HCT116 (cell line): ENCODE results near the gene ACP5. TPM values are rescaled to one million over a fixed set of nuclear protein-coding genes. Genes with fewer than 3 reads are reported as not detected.

Source experiments
- ATAC-seq: fragments of 200-7000 bp; cut with Tn5 transposase; 2 replicates; pipeline ENCODE4 v1.9.1; 2020; ENCODE audit warnings: mild to moderate bottlenecking, moderate library complexity
- BruUV-seq: library from RNA; stranded (reverse); fragments of 400-500 nt; replicated peaks from 2 replicates; lab custom pipeline; 2021; lab: Mats Ljungman, UMichigan
- CTCF ChIA-PET: fragments of 300-600 bp; sonication (Branson Sonifier 250); formaldehyde crosslinking; loops from one replicate; lab custom pipeline; 2021; ENCODE audit warnings: antibody characterized with exemption; lab: Charles Lee
- POLR2A ChIA-PET: fragments of 300-600, 350-600 bp; sonication (Branson Sonifier 250); formaldehyde crosslinking; loops from one replicate; lab custom pipeline; 2021; ENCODE audit warnings: antibody characterized with exemption; lab: Charles Lee
- RAD21 ChIA-PET, 2 experiments: fragments of 300-600 bp; sonication (Branson Sonifier 250); formaldehyde crosslinking; loops; one replicate each; lab custom pipeline; 2023; ENCODE audit warnings: low total read pairs in 2 of 2; ENCODE audit not compliant: uncharacterized antibody in 2 of 2, unreplicated experiment in 2 of 2, low non-redundant PET in 1 of 2; lab: Charles Lee
- DNase-seq: peaks from one replicate; pipeline ENCODE4 v3.0.0-alpha.2; 2010; ENCODE audit warnings: low read depth, low spot score
- H2AFZ ChIP-seq: fragments of 200-600 bp; shearing (Covaris generic), sonication (generic); 2 replicates; pipeline ENCODE4 v1.6.1; 2017; ENCODE audit warnings: low read depth, mixed run types, mixed read lengths, antibody characterized with exemption, low read length; ENCODE audit not compliant: poor library complexity, severe bottlenecking
- H3K27ac ChIP-seq: 2 replicates; pipeline ENCODE4 v1.5.1; 2012; ENCODE audit warnings: low read depth, low read length
- H3K27me3 ChIP-seq: fragments of 200-600 bp; sonication (generic); 2 replicates; pipeline ENCODE4 v1.6.1; 2016; ENCODE audit warnings: mixed run types, low read length, mixed read lengths; ENCODE audit not compliant: insufficient read depth
- H3K36me3 ChIP-seq, 2 experiments: fragments of 200-500 bp in 1 of 2; fragments of 200-600 bp in 1 of 2; sonication (Bioruptor generic) in 1 of 2; sonication (generic) in 1 of 2; 2 replicates each; pipeline versions ENCODE4 v1.5.1 to v1.6.1; 2014 to 2016; ENCODE audit warnings: low read length in 2 of 2, inconsistent platforms in 1 of 2, mixed read lengths in 1 of 2, mixed run types in 1 of 2; ENCODE audit not compliant: insufficient read depth in 2 of 2, control insufficient read depth in 1 of 2
- H3K4me1 ChIP-seq, 2 experiments: fragments of 200-600 bp in 1 of 2; sonication (generic) in 1 of 2; 2 replicates each; pipeline versions ENCODE4 v1.5.1 to v1.6.1; 2012 to 2017; ENCODE audit warnings: low read length in 2 of 2, inconsistent platforms in 1 of 2, mild to moderate bottlenecking in 1 of 2, mixed read lengths in 1 of 2, mixed run types in 1 of 2, moderate library complexity in 1 of 2; ENCODE audit not compliant: insufficient read depth in 2 of 2, control insufficient read depth in 1 of 2
- H3K4me2 ChIP-seq: fragments of 200-600 bp; sonication (generic); 2 replicates; pipeline ENCODE4 v1.6.1; 2017; ENCODE audit warnings: mixed run types, low read length, mixed read lengths
- H3K4me3 ChIP-seq, 2 experiments: fragments of 200-600 bp in 1 of 2; sonication (generic) in 1 of 2; replicated peaks in 1 of 2; 2 replicates each; pipeline ENCODE4 v1.5.1; 2011 to 2016; ENCODE audit warnings: low read length in 2 of 2, control low read depth in 1 of 2, low read depth in 1 of 2, mild to moderate bottlenecking in 1 of 2, mixed read lengths in 1 of 2, mixed run types in 1 of 2
- H3K79me2 ChIP-seq: fragments of 200-600 bp; sonication (generic); 2 replicates; pipeline ENCODE4 v1.6.1; 2017; ENCODE audit warnings: mild to moderate bottlenecking, mixed run types, low read length, moderate library complexity, mixed read lengths; ENCODE audit not compliant: insufficient read depth
- H3K9ac ChIP-seq: fragments of 200-600 bp; sonication (generic); 2 replicates; pipeline ENCODE4 v1.6.1; 2016; ENCODE audit warnings: low read length, mixed read lengths
- H3K9me2 ChIP-seq: fragments of 200-600 bp; sonication (generic), shearing (Covaris generic); 2 replicates; pipeline ENCODE4 v1.6.1; 2017; ENCODE audit warnings: mixed run types, mild to moderate bottlenecking, moderate library complexity; ENCODE audit not compliant: insufficient read depth
- H3K9me3 ChIP-seq, 2 experiments: fragments of 200-500 bp in 1 of 2; fragments of 200-600 bp in 1 of 2; sonication (Bioruptor generic) in 1 of 2; sonication (generic) in 1 of 2; 2 replicates each; pipeline ENCODE4 v1.6.1; 2014 to 2017; ENCODE audit warnings: low read length in 2 of 2, mixed read lengths in 2 of 2, inconsistent platforms in 1 of 2, low read depth in 1 of 2, mild to moderate bottlenecking in 1 of 2, mixed run types in 1 of 2, moderate library complexity in 1 of 2; ENCODE audit not compliant: control insufficient read depth in 1 of 2, insufficient read depth in 1 of 2
- H4K20me1 ChIP-seq: fragments of 200-600 bp; sonication (generic), shearing (Covaris generic); 2 replicates; pipeline ENCODE4 v1.6.1; 2017; ENCODE audit warnings: mixed run types, mild to moderate bottlenecking, moderate library complexity; ENCODE audit not compliant: insufficient read depth
- CBX3 ChIP-seq: IDR thresholded peaks from 2 replicates; pipeline ENCODE4 v1.6.1; 2012; ENCODE audit warnings: low read depth
- EZH2 ChIP-seq: fragments of 200-600 bp; sonication (generic); IDR thresholded peaks from 2 replicates; pipeline ENCODE4 v1.6.1; 2017; ENCODE audit warnings: antibody characterized with exemption, mixed run types
- EZH2phosphoT487 ChIP-seq: fragments of 200-600 bp; IDR thresholded peaks from 2 replicates; pipeline ENCODE4 v1.6.1; 2018; ENCODE audit warnings: antibody characterized with exemption, borderline replicate concordance
- FOSL1 ChIP-seq: IDR thresholded peaks from 2 replicates; pipeline ENCODE4 v1.6.1; 2012; ENCODE audit warnings: low read depth
- JUND ChIP-seq: IDR thresholded peaks from 2 replicates; pipeline ENCODE4 v1.6.1; 2012
- RAD21 ChIP-seq: IDR thresholded peaks from 2 replicates; pipeline ENCODE4 v1.6.1; 2012; ENCODE audit warnings: low read depth, mild to moderate bottlenecking
- SRF ChIP-seq: IDR thresholded peaks from 2 replicates; pipeline ENCODE4 v1.6.1; 2012; ENCODE audit warnings: low read depth
- TCF7L2 ChIP-seq: IDR thresholded peaks from 2 replicates; pipeline ENCODE4 v1.7.0; 2011; ENCODE audit warnings: borderline replicate concordance, inconsistent platforms; ENCODE audit not compliant: insufficient read depth, insufficient read length; ENCODE audit errors: extremely low read depth
- intact Hi-C: fragments of 100-400 bp; cut with micrococcal nuclease; formaldehyde crosslinking; loops from 2 replicates; pipeline ENCODE4 v1.10.0; 2022
- total RNA-seq: library from RNA; stranded (reverse); gene quantifications from one replicate; pipeline ENCODE4 v1.2.1, GENCODE V29; 2021; ENCODE audit not compliant: unreplicated experiment
- TF ChIP-seq, protein P1 (sequence below): IDR thresholded peaks from 2 replicates; pipeline ENCODE4 v1.6.1; 2011; ENCODE audit warnings: mild to moderate bottlenecking, low read length, moderate library complexity; ENCODE audit not compliant: insufficient replicate concordance; ENCODE audit errors: extremely low read depth

ACP5 gene
- total RNA-seq, 1 experiment from 2014 or later = 1.2 TPM

DNA sequence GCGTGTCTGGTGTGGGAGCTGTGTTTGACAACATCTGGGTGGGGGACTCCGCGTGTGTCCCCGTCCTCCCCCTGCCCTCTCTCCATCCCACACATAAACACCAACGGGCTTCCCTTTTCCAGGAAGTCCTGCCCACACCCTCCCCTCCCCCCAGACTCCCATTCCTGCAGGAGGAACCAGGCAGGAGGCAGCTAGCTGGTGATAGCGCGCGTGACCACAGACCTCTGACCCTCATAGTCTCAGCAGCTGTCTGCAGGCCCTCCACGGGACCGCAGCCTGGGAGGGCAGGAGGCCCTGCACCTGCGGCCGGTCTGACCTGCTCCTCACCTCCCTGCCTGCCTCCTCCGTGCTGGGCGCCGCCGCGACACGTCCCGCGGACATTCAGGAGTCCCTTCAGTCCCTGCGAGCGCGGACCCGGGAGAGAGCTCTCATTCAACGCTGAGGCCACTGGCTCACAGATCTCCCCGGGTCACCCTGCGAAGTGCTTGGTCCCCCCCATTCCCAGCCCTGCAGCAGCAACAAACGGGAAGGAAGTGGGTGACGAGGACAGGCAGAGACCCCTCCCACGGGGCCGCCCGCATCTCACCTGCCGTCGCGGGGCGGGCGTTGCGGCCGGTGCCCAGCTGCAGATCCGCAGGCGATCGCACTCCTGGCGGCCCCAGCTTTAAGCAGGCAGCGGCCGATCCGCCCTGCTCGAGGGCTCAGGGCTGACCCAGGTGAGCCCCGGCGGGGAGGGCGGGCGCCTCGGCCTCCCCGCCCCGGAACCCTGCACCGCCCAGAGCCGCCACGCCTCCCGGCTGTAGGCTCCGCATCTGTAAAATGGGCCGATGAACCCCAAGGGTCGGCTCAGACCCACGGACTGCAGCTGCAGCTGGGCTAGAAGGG, 1.1 kb upstream of the ACP5 start:
- Histone ChIP-seq H3K9ac (no peak overlapping the region), H3K4me1 (peaks cover 2 to 3% of the 10 kb centered on the region in 2 experiments; a peak in 2 of 4 replicates), H4K20me1 (no peaks in the 10 kb centered on the region), H3K79me2 (no peaks in the 10 kb centered on the region), H3K4me2 (no peak overlapping the region), H3K9me3 (no peaks in the 10 kb centered on the region), H3K36me3 (no peaks in the 10 kb centered on the region), H3K4me3 (no peak overlapping the region), H3K27ac (no peak overlapping the region), H3K27me3 (no peaks in the 10 kb centered on the region), H2AFZ (no peak overlapping the region), H3K9me2 (no peaks in the 10 kb centered on the region)
- DNase-seq = no peak
- no peak for ATAC-seq
- ChIA-PET RAD21 (no interaction called here), CTCF (no interaction called here), POLR2A (no interaction called here)
- intact Hi-C loops = no loop called here
- no TSS peak for BruUV-seq
- TF ChIP-seq JUND (no peak), SRF (no peak), FOSL1 (no peak), EZH2phosphoT487 (no peak), RAD21 (no peak), TCF7L2 (no peak), EZH2 (no peak), CBX3 (no peak)
- TF ChIP-seq, protein P1, sequence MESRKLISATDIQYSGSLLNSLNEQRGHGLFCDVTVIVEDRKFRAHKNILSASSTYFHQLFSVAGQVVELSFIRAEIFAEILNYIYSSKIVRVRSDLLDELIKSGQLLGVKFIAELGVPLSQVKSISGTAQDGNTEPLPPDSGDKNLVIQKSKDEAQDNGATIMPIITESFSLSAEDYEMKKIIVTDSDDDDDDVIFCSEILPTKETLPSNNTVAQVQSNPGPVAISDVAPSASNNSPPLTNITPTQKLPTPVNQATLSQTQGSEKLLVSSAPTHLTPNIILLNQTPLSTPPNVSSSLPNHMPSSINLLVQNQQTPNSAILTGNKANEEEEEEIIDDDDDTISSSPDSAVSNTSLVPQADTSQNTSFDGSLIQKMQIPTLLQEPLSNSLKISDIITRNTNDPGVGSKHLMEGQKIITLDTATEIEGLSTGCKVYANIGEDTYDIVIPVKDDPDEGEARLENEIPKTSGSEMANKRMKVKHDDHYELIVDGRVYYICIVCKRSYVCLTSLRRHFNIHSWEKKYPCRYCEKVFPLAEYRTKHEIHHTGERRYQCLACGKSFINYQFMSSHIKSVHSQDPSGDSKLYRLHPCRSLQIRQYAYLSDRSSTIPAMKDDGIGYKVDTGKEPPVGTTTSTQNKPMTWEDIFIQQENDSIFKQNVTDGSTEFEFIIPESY = no peak
